NCI-H2227 treated with DMSO at 0.1 percent for 48 hours (cell line): ENCODE data around the gene FAF2.

Experiments used
- DNase-seq: peaks from one replicate; lab custom pipeline; 2025; lab: John Stamatoyannopoulos, UW

FAF2 gene

GRCh38 chr5:176501333-176501732, 53.1 kb downstream of the FAF2 start:
- no peak for DNase-seq

DNA sequence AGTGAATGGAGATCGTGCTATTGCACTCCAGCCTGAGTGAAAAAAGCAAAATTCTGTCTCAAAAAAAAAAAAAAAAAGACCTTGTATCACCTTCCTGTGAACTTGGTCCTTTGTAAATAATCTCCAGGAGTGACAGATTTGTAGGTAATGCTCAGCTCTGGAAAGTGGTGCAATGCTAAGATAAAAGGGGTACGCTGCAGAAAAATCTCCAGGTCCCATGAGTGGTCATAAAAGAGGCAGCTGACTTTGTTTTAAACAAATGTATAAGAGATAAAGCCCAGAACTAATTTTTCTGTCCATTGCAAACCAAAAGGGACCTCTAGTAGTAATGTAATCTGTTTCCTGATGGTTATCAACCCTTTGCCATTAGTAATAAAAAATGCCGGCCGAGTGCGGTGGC, 55.3 kb downstream of the FAF2 start:
- no peak for DNase-seq

DNA sequence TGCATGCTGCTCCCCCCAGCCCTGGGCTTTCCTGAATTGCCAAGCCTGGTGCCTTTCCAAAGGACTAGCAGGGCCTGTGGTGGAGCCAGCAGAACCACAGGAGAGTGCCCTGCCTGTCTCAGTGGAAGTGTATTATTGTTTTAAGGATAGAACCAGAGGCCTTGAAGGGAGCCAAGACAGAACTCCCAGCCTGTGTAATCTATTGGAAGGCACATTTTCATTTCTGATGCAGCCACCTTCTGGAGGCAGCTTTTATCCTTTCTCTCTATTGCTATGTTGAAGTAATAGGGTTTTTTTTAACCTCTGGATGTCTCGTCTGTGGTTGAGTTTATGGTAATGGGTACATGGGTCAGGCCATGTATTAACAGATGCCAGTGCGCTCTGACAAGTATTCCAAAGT, 59.7 kb downstream of the FAF2 start:
- DNase-seq = no peak

DNA sequence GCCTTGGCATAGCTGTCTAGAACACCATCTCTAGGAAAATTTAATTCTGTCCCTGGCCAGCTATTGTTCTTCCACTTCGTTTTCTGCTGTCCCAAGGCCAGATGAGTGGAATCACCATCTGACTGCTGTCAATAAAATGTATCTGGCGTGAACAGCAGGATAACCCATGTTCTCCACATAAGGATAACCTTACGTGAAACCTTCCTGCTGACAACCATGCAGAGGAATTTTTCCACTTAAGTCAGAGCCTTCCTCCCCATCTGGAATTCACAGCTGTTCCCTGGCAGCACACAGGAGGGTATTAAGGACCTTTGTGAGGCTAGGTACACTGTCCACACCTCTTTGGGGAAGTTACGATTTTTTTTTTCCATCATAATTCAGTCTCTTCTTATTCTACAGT, 60.4 kb downstream of the FAF2 start:
- DNase-seq = no peak

- DNase-seq = no peak
Observed at GRCh38 chr5:176513788-176514187, 65.6 kb downstream of the FAF2 start.

GRCh38 chr5:176514244-176514950, 66.2 kb downstream of the FAF2 start:
- no peak for DNase-seq

- DNase-seq = no peak
Observed at GRCh38 chr5:176515396-176515795, 67.2 kb downstream of the FAF2 start.

GRCh38 chr5:176517053-176517661, 69.0 kb downstream of the FAF2 start:
- DNase-seq = no peak

GRCh38 chr5:176519810-176520720, 71.9 kb downstream of the FAF2 start:
- no peak for DNase-seq

DNA sequence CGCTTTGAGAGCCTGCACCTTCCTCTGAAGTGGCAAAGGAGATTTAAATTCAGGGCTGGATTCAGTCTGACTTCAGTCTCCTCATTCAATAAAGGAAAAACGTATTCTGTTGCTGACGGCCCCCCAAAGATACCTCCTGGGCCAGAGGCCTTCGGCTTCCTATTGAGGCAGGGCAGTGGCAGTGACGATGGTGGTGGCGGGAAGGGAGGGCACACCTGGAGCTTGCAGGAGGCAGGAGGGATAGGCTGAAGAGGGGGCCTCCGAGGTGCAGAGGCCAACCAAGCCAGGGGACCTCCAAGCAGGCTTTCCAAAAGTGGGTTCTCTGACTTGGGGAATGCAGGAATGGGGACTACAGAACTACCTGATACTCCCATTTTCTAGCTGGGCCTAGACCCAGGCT, 73.1 kb downstream of the FAF2 start:
- no peak for DNase-seq

- DNase-seq = no peak
Observed at GRCh38 chr5:176521699-176522263, 73.6 kb downstream of the FAF2 start.

DNA sequence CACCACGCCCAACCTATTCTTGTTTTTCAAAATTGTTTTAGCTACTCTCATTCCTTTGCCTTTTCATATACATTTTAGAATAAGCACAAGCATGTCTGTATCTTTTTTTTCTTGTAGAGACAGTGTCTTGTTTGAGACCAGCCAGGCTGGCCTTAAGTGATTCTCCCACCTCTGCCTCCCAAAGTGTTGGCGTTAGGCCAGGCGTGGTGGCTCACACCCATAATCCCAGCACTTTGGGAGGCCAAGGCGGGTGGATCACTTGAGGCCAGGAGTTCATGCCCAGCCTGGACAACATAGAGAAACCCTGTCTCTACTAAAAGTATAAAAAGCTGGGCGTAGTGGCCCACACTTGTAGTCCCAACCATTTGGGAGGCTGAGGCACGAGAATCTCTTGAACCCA, 76.0 kb downstream of the FAF2 start:
- DNase-seq = no peak

- DNase-seq = no peak
Observed at GRCh38 chr5:176524987-176525386, 76.8 kb downstream of the FAF2 start.

GRCh38 chr5:176525677-176526076, 77.5 kb downstream of the FAF2 start:
- no peak for DNase-seq

DNA sequence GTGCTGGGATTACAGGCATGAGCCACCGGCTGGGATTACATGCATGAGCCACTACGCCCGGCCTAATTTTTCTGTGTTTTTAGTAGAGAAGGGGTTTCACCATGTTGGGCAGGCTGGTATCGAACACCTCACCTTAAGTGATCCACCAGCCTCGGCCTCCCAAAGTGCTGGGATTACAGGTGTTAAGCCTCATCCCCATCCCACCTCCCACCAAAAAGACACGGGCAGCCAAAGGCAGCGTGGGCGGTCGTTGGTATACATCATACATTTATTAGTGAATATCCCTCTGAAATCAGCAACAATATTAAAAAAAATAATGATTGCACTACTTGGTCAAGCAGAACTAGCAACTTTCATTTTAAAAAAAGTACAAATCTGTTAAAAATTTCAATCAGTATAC, 78.3 kb downstream of the FAF2 start:
- DNase-seq = no peak

DNA sequence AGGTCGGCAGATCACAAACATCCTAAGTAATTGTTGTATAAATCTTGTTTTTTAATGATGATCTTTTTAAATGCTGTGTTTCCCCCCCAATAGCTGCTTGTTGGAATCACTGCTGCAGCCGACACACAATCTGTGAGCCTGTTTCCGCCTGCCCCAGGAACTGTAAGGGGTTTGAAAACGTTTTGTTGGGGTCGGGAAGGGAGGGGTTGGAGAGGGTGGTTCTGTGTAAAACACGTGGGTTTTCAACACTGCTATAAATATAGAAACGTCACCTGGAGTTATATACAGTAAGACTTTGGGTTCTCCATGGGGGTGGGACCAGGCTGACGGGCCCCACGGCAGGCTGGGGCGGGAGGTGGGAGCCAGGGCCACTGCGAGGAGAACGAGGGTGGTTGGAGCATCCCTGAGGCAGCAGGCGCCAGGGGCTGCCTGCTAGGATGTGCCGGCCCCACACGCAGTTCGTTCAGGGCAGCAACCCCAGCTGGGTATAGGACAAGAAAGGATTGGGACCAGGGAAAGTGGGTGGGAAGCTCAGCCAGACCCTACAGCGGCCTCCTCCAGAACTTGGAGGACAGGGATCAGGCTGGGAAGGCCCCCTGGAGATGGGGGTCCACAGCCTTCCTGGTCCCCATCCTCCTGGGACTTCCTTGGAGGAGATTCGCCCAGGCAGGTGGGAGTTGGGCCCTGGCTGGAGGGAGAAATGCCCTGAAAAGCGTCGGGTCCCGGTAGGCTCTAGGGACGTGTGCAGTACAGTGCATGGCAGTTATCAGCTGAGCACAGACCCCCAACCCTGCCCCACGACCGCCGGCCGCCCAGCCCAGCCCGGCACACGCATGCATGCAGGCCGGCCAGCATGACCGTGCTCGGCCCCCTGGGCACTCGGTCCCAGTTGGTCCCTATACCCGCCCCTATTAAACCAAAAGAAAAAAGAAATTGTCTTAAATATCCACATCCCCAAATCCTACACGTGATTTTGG, 79.3 kb downstream of the FAF2 start:
- DNase-seq = no peak

GRCh38 chr5:176528301-176528700, 80.1 kb downstream of the FAF2 start:
- DNase-seq = no peak

GRCh38 chr5:176528761-176529115, 80.6 kb downstream of the FAF2 start:
- no peak for DNase-seq

DNA sequence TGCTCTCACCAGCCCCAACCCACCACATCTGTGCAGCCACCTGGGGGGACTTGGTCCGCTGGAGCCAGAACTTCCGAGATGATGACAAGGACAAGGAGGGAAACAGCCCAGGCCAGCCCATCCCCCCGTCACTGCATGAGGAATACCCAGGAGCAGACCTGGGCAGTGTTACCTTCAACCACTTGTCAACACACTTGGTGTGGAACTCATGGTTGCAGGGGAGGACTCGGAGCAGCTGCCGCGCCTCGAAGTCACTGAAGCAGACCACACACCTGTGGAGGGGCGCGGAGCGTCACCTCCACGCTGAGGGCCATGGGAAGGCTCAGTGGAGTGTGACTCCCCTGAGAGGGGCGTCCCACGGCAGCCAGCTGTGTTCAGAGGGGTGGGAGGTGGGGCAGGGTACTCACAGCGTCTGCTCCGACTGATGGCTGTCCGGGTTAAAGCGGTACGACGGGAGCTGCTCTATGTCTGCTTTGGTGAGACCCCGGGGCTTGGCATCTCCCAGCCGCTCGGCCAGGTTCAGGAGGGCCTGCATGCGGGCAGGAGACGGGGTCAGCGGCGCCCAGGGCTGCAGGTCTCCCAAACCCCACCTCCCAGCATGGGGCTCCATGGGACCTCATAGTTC, 81.0 kb downstream of the FAF2 start:
- no peak for DNase-seq

- DNase-seq = no peak
Observed at GRCh38 chr5:176529741-176530141, 81.6 kb downstream of the FAF2 start.

DNA sequence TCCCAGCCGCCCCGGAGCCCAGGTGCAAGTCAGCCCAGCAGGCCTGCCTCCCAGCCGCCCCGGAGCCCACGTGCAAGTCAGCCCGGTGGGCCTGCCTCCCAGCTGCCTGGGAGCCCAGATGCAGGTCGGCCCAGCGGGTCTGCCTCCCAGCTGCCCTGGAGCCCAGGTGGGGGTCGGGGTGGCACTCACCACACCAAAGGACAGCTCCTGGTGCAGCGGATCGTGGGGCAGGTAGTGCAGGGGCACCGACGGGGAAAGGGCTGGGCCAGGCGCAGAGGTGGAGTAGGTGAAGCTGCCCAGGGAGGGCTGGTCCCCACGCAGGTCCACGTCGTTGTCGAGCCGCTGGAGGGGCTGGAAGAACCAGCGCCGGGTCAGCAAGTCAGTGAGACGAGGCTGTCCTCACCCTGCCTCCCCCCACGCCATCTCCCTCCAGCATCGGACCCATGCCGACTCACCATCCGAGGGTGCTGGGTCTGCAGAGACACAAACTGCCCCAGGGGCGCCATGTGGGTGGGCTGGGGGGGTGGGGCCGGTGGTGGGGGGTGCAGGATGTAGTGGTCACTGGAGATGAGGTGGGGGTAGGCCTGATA, 82.3 kb downstream of the FAF2 start:
- no peak for DNase-seq
